Measurements from ENCODE around the gene LAMA5.

The LAMA5 gene, protein sequence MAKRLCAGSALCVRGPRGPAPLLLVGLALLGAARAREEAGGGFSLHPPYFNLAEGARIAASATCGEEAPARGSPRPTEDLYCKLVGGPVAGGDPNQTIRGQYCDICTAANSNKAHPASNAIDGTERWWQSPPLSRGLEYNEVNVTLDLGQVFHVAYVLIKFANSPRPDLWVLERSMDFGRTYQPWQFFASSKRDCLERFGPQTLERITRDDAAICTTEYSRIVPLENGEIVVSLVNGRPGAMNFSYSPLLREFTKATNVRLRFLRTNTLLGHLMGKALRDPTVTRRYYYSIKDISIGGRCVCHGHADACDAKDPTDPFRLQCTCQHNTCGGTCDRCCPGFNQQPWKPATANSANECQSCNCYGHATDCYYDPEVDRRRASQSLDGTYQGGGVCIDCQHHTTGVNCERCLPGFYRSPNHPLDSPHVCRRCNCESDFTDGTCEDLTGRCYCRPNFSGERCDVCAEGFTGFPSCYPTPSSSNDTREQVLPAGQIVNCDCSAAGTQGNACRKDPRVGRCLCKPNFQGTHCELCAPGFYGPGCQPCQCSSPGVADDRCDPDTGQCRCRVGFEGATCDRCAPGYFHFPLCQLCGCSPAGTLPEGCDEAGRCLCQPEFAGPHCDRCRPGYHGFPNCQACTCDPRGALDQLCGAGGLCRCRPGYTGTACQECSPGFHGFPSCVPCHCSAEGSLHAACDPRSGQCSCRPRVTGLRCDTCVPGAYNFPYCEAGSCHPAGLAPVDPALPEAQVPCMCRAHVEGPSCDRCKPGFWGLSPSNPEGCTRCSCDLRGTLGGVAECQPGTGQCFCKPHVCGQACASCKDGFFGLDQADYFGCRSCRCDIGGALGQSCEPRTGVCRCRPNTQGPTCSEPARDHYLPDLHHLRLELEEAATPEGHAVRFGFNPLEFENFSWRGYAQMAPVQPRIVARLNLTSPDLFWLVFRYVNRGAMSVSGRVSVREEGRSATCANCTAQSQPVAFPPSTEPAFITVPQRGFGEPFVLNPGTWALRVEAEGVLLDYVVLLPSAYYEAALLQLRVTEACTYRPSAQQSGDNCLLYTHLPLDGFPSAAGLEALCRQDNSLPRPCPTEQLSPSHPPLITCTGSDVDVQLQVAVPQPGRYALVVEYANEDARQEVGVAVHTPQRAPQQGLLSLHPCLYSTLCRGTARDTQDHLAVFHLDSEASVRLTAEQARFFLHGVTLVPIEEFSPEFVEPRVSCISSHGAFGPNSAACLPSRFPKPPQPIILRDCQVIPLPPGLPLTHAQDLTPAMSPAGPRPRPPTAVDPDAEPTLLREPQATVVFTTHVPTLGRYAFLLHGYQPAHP (N-terminal part only)

DNA sequence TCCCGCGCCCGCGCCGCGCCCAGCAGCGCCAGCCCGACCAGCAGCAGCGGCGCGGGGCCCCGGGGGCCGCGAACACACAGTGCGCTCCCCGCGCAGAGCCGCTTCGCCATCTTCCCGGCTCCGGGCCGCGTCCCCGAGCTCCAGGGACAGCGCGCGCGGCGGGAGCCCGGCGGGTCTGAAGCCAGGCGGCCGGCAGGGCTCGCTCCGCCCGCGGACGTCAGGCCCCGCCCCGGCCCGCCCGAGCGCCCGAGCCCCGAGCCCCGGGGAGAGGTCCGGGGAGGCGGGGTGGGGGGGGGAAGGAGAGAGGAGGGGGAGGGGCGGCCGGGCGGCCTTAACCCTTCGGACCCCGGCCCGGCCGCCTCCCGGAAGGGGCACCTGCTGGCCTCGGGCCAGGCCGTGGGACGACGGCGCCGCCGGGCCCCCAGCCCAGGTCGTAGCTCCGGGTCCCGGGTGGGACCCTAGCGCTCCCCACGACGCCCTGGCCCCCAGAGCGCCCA, at the start of gene LAMA5:
TSS of gene LAMA5 (minus strand) at position 177 of the 497 bp plus-strand sequence. CDS start at position 110, 67 bp downstream.
- peak in 11 of 58 donors; percentile 27 to 52 (median 42) for DNase-seq

DNA sequence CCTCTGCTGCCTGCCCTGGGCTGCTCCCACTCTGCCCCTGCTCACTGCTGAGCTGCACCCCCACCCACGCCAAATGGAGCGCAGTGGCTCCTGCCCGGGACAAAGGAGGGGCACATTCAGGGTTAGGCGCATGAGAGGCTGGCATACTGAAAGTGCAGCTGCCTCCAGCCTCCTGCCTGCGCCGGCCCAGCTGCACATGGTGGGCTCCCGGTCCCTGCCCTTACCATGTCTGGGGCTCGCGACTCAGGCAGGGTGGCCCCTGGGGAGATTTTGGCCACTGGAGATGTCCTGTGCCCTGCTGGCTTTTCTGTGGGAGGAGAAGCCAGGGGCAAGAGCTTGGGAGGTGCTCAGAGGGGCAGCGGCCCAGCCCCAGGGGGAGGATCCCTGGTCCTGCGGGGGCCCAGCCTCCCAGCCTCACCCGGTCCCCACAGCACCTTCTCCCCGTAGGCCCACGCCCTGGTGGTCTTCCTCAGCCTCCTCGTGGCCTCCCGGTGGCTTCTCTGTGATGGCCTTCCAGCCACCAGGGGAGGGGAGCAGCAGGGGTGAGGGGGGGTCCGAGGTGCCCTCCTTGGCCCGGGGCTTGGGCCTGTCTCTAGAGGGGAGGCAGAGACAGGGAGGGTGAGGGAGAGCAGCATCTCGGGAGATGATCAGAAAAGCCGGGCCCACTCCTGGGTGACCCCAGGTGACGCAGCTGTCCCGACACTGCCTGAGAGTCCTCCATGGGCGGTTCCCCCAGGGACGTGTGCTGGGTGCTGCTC, 48.4 kb upstream of the LAMA5 start:
- DNase-seq: no peak

DNA sequence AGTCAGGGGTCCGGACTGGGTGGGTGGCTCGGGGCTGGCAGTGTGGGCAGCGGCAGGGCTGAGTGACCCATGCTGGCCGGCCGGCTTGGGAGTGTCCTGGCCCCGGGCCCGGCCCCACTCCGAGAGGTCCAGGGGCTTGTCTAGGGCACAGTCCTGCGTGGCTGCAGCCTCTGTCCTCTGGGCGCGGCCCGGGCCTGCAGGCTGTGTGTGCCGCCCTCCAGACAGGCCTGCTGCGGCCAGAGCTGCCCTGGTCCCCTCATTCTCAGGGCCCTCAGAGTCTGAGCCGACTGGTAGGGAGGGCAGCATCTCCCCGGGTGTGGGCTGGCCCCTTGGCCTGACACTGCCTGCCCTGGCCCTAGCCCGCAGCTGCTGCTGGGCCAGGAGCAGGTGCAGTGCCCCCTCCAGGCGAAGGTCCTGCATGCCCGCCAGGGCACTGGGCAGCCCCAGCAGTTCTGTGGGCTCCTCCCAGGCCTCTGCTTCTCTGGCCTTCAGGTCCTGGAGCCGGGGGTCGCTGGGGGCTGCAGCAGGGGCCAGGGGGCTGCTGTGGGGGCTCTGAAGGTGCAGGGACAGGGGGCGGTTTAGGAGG, 46.9 kb upstream of the LAMA5 start:
- DNase-seq: no peak

GRCh38 chr20:62413025-62413570, 46.0 kb upstream of the LAMA5 start:
- no peak for DNase-seq

- no peak for DNase-seq
Observed at GRCh38 chr20:62412194-62413024, 45.3 kb upstream of the LAMA5 start.

- no peak for DNase-seq
Observed at GRCh38 chr20:62411479-62412193, 44.5 kb upstream of the LAMA5 start.

GRCh38 chr20:62410746-62411478, 43.8 kb upstream of the LAMA5 start:
- DNase-seq: no peak

DNA sequence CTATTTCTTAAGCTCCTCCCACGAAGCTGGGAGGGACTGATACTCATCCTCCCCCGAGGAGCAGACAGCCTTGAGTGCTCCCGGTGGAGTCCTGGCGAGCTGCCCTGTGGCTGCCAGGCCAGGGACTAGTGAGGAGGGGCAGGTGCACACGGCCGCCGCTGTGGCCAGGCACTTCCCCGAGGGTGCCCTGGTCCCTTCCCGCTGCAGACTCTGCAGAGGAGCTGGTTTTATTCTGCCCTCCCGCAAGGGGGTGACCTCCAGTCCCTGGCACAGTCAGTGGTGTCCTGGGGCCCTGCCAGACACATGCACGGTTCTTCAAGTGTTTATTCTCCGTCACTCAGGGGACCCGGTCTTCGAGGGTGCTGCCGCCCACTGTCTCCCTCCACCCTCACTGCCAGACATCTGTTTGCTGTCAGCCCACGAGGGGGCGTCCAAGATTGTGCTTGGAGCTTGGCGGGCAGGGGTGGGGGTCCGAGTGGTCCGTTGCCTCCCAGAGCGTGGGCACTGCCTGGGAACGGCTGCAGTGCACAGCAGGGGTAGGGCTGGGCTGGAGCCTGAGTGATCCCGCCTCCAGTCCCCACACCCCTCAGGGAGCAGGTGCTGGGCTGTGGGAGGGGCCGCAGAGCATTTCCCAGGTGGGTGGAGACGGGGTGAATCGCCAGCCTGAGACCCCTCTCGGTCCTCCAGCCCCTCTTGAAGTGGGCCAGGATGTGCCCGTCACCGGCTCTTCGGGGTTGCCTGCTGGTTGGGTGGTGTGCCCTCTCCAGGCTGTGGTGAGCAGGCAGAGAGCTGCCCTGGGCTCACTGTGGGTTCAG, 43.0 kb upstream of the LAMA5 start:
- peak in 9 of 58 donors; percentile 10 to 38 (median 19) for DNase-seq

DNA sequence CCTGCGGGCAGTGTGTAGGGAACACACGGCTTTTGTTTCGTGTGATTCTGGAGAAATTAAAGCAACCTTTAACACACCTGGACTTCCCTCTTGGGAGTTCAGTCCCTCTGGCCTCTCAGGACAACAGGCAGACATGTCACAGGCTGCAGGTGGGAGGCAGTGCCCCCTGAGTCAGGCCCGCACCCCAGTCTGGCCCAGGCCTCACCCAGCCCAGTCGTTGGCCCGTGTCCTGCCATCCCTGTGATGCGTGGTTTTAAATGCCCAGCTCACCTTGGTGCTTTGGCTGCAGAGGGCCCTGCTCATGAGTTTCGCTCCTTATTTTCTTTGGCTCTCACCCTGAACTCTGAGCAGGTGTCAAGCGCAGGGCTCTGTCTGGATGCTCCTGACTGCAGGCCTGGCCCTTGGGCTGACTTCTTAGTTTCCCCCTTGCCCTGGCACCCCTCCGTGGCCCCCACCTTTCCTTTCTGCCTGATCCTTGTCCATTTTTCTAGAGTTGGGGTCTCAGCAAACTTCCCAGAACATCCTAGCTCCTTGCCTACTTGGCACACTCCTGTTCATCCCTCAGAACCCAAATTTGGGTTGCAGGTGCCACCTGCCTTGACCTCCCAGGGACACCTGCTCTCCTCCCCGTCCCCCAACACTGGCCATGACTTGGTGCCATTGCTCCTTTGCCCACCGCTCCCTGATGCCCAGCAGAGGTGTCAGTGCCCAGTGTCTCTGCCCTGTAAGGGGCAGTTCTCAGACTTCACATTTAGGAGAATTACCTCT, 42.2 kb upstream of the LAMA5 start:
- no peak for DNase-seq

DNA sequence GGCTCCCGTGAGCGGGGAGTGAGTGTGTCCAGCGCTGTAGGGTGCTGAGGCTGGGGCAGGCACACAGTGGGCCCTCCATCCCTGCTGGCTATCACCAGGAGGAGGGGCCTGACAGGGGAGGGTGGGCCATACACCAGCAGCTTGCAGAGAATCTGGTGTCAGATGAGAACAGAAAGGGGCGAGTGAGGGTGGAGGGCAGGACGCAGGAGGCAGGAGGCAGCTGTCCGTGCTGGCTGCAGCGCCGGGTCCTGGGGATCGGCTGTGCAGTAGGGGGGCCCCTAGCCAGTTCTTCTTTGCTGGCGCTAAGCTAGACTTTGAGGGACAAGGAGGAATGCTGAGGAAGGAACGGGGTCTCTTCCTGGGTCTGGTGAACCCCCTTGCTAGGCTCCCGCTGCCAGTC, 41.5 kb upstream of the LAMA5 start:
- DNase-seq: no peak

DNA sequence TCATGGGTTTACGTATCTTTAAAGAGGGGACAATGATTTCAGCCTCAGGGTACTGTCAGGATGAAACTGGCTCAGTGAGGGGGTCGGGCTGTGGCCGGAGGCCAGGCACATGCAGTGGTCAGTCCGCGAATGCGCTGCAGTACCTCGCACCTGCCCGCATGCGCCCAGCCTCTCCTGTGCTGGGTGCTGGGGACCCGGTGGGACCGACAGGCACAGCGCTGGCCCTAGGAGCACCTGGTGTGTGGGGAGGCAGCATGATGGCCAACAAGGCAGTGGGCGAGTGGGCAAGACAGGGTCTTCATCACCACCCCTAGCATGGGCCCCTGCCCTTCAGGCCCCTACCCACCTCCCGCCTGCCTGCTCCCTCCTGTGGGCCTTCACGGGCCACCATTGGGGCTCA, 40.9 kb upstream of the LAMA5 start:
- no peak for DNase-seq

DNA sequence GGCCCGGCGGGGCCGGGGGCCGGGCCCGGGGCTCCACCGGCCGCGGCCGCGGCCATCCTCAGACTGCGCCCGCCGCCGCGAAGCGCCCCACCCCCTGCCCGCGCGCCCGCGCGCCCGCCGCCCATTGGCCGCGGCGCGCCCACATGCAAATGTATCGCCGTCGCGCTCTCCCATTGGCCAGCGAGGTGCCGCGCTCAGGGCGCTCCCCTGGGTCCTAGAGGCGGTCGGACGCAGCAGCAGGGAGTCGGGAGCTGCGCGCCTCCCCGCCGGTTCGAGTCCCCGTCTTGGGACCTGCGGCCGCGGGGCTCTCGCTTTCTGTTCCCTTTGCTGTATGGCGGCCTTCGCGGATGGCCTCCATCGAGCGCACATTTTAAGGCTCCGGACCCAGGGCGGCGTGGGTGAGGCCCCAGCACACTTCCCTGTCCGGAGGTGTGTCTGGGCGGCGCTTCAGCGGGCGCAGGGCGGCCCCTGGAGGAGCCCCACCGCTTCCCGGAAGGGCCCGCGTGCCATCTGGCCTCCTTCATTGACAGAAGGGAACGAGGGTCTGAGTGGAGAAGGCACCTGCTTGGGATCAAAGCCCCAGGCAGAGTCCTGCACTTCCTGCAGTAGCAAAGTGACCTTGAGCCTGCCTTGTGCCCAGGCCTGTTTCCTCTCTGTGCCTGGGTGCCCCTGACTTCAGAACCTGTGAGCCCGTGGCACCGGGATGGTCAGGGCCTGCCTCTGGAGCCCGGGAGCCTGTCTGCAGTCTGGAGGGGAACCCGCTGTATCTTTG, 40.3 kb upstream of the LAMA5 start, which contains the start of gene CABLES2:
TSS of gene CABLES2 (minus strand) at position 65 of the 772 bp plus-strand sequence. CDS start at position 56, 9 bp downstream.
- peak; percentile 20 to 94 (median 88) for DNase-seq

DNA sequence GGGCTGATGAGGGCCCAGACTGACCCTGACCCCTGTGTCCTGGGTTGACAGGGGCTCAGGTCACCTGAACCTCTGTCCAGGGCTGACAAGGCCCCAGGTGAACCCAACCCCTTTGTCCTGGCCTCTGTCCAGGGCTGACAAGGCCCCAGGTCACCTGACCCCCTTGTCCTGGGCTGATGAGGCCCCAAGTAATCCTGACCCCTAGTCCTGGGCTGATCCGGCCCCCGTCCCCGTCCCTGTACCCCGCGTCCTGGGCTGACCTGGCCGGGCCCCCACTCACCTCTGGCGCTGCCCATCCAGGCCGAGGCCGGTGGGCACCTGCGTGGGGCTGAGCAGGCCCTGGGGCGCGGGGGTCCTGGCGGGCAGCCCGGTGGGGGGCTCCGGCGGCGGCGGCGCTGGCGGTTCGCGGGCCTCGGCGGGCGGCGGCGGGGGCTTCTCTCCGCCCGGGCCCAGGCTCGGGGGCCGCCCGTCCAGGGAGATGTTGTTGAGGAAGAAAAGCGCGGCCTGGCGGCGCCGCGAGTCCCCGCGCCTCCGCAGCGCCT, 39.6 kb upstream of the LAMA5 start:
- DNase-seq: peak in 5 of 58 donors; percentile 11 to 32 (median 18)

GRCh38 chr20:62405981-62406513, 38.9 kb upstream of the LAMA5 start:
- DNase-seq: no peak

All from anterior cingulate cortex (tissue), 58 donors.